ENCODE data around the gene FOXD1. TPM values are rescaled to one million over a fixed set of nuclear protein-coding genes. Genes with fewer than 3 reads are reported as not detected.
A peak's percentile ranks its signal among the peaks of the same experiment; 100 is the strongest.

FOXD1 gene
- total RNA-seq (2022) = 46.4 and 50.9 TPM in 2 replicates
- Bru-seq, nascent RNA = percentile 76 among the genes with signal in this experiment
- percentile 87 among the genes with signal in this experiment for BruChase-seq, experiment 1, labeled RNA remaining after a 6-hour chase
- BruChase-seq, experiment 2, labeled RNA remaining after a 2-hour chase = percentile 93 among the genes with signal in this experiment
- long read RNA-seq, transcript FOXD1-202 (1 exons, 2,272 nt) = major isoform, 27 of 37 reads
- long read RNA-seq, transcript FOXD1-201 (2 exons, 406 nt) = minor isoform, 8 of 37 reads
- long read RNA-seq, partial matches to known transcripts = 0 of 37 reads
- long read RNA-seq, other reads (novel, unspliced or antisense) = 2 of 37 reads

DNA sequence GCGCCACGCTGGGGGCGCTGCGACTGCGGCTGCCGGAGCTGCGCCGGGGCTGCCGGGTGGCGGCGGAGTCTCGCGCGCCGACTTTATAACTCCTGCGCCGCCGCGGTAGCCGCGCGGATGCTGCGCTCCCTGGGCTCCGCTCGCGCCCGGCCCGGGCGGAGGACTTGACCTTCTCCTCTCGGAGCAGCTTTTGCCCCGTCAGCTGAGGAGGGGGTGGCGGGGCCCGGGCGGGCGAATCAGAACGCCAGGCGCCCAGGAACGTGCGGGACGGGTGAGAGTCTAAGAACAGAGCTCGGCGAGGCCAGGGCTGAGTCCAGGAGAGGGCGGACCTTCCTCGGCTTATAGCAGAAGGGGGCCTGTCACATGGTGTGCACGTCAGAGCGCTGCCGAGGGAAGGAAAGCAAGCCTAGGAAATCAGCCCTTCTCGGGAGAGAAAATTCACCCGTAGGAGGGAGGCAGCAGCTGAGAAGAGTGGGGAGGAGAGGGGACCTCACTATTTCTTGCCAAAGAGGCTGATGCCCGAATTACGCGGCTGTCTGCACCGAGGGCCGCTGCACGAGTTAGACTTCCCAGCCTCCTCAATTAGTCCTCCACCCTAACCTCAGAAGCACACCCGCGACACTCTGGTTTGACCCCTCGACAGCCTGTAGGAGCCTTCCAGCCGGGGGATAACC is at the start of gene FOXD1:
FOXD1 (minus strand) TSS at position 315 of the 674 bp plus-strand sequence. CDS start 415 bp downstream, outside the sequence.
- H3K27ac Mint-ChIP-seq (ENCODE audit: low read depth, unreplicated experiment) = peak within 1 kb of the TSS; percentile 87
- DNase-seq (ENCODE audit: unreplicated experiment) = peak; percentile 91
- TF ChIP-seq, protein P1, sequence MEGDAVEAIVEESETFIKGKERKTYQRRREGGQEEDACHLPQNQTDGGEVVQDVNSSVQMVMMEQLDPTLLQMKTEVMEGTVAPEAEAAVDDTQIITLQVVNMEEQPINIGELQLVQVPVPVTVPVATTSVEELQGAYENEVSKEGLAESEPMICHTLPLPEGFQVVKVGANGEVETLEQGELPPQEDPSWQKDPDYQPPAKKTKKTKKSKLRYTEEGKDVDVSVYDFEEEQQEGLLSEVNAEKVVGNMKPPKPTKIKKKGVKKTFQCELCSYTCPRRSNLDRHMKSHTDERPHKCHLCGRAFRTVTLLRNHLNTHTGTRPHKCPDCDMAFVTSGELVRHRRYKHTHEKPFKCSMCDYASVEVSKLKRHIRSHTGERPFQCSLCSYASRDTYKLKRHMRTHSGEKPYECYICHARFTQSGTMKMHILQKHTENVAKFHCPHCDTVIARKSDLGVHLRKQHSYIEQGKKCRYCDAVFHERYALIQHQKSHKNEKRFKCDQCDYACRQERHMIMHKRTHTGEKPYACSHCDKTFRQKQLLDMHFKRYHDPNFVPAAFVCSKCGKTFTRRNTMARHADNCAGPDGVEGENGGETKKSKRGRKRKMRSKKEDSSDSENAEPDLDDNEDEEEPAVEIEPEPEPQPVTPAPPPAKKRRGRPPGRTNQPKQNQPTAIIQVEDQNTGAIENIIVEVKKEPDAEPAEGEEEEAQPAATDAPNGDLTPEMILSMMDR (IDR thresholded peaks at IDR 0.05; ENCODE audit: unreplicated experiment) = no peak
- peaks cover 11% of the 10 kb centered on the region for H3K4me1 Mint-ChIP-seq (ENCODE audit: insufficient read depth, unreplicated experiment)
- peak within 1 kb of the TSS; percentile 85 for H3K4me3 Mint-ChIP-seq (ENCODE audit: unreplicated experiment)
- no peaks in the 10 kb centered on the region for H3K27me3 Mint-ChIP-seq (ENCODE audit: insufficient read depth, unreplicated experiment)
- no peaks in the 10 kb centered on the region for H3K9me3 Mint-ChIP-seq (ENCODE audit: unreplicated experiment)
- intact Hi-C loops (cut with micrococcal nuclease) = loop anchor here (1.0 to 5.0 kb wide), 3 partner anchors 136 to 232 kb away; no protein-coding TSS in a partner anchor
- ChIA-PET CTCF (interaction anchor here (0.6 to 2.8 kb wide), 9 partner anchors 51 to 314 kb away, joined by 3 to 24 read pairs (median 3); no protein-coding TSS in a partner anchor), POLR2A (interaction anchor here (0.6 to 3.0 kb wide), 22 partner anchors 10 to 493 kb away, joined by 3 to 60 read pairs (median 4); partner anchors contain the start of genes BTF3 and FCHO2)
- H3K36me3 Mint-ChIP-seq (ENCODE audit: insufficient read depth, unreplicated experiment) = peaks cover 12% of the 10 kb centered on the region
- no TSS peak for BruUV-seq (replicated peaks)

DNA sequence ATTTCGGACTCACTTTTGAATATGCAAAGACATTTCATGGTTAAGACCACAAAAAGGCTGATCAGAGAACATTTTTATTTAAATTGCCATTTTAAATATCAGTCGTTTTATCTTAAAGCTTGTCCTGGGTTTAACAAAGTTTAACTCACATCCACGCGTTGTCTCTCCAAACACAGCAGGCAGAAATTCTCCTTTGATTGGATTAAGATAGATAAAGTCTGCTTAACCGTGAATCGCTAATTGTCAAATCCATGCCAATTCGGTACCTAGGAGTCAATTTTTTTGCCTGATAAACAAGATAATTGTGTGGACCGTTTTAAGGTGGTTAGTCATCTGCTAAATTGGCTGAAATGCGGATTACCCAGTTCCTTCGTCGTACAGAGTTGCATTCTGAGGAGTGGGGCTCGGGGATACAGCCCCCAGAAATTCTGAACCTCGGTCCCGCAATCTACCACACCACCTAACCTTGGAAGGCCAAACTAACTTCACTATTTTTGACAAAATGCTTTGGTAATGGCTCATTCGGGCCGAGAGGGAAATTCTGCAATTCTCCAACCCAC is 49.0 kb upstream of the FOXD1 start:
- H3K36me3 Mint-ChIP-seq (ENCODE audit: insufficient read depth, unreplicated experiment) = peaks cover 52% of the 10 kb centered on the region
- ChIA-PET POLR2A (interaction anchor here (0.6 to 6.1 kb wide), 33 partner anchors 10 to 1264 kb away, joined by 3 to 84 read pairs (median 5); partner anchors contain the start of genes ANKRA2, FCHO2, FOXD1 and UTP15), CTCF (interaction anchor here (0.6 to 1.5 kb wide), 12 partner anchors 10 to 413 kb away, joined by 3 to 9 read pairs (median 4); no protein-coding TSS in a partner anchor)
- no peak for DNase-seq (ENCODE audit: unreplicated experiment)
- H3K9me3 Mint-ChIP-seq (ENCODE audit: unreplicated experiment) = no peaks in the 10 kb centered on the region
- intact Hi-C loops (cut with micrococcal nuclease) = no loop called here
- TF ChIP-seq, protein P1 (IDR thresholded peaks at IDR 0.05; ENCODE audit: unreplicated experiment) = no peak
- H3K4me3 Mint-ChIP-seq (ENCODE audit: unreplicated experiment) = peak overlapping the region; percentile 94
- H3K27ac Mint-ChIP-seq (ENCODE audit: low read depth, unreplicated experiment) = peak overlapping the region; percentile 98
- H3K27me3 Mint-ChIP-seq (ENCODE audit: insufficient read depth, unreplicated experiment) = no peaks in the 10 kb centered on the region
- peaks cover 15% of the 10 kb centered on the region for H3K4me1 Mint-ChIP-seq (ENCODE audit: insufficient read depth, unreplicated experiment)
- BruUV-seq (replicated peaks) = TSS peak; percentile 83

DNA sequence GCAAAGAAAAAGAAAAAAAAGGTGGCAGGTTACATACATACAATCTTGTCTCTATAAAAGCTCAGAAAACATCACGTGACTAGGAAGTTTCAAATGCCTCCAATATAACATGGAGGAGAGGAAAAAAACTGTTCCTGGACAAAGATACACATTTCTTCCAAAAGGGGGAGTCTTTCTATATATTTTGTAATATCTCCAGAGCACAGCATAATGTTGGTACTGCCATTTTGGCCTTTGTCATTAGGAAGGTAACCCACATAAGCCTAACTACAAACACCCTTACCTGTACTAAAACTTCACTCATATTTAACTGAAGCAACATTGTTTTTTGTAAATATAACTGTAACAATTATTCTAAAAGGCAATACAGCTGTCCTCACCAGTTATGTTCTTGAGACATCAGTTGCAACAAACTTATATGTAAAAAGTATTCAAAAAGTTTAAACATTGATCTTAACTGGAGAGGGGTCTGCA is 48.4 kb upstream of the FOXD1 start:
- ChIA-PET CTCF (interaction anchor here (0.6 to 1.5 kb wide), 17 partner anchors 10 to 896 kb away, joined by 3 to 9 read pairs (median 4); no protein-coding TSS in a partner anchor), POLR2A (interaction anchor here (0.7 to 6.1 kb wide), 23 partner anchors 11 to 545 kb away, joined by 3 to 84 read pairs (median 7); partner anchors contain the start of genes ANKRA2, FCHO2, FOXD1 and UTP15)
- H3K4me3 Mint-ChIP-seq (ENCODE audit: unreplicated experiment) = peak overlapping the region; percentile 94
- peak overlapping the region; percentile 61 for H3K27ac Mint-ChIP-seq (ENCODE audit: low read depth, unreplicated experiment)
- H3K9me3 Mint-ChIP-seq (ENCODE audit: unreplicated experiment) = no peaks in the 10 kb centered on the region
- H3K4me1 Mint-ChIP-seq (ENCODE audit: insufficient read depth, unreplicated experiment) = peaks cover 15% of the 10 kb centered on the region
- DNase-seq (ENCODE audit: unreplicated experiment) = peak; percentile 77
- H3K36me3 Mint-ChIP-seq (ENCODE audit: insufficient read depth, unreplicated experiment) = peaks cover 46% of the 10 kb centered on the region
- no peaks in the 10 kb centered on the region for H3K27me3 Mint-ChIP-seq (ENCODE audit: insufficient read depth, unreplicated experiment)
- intact Hi-C loops (cut with micrococcal nuclease) = loop anchor here (1.0 kb wide), 1 partner anchor 43 kb away; no protein-coding TSS in a partner anchor
- no TSS peak for BruUV-seq (replicated peaks)
- TF ChIP-seq, protein P1 (IDR thresholded peaks at IDR 0.05; ENCODE audit: unreplicated experiment) = peak; percentile 39
